GM21447 (cell line): ENCODE results near the gene BEX4.
"Not testable (repeated sequence)": the region's sequence is repeated elsewhere in the genome, so short reads cannot be mapped to it uniquely, and the experiment has no call there.

Experiments used
- ATAC-seq: cut with Tn5 transposase; IDR thresholded peaks from one replicate; pipeline ENCODE4 v1.9.1; 2021; ENCODE audit not compliant: unreplicated experiment

The BEX4 gene

GRCh38 chrX:103214870-103215424 lies at the start of gene BEX4:
Gene BEX4 (plus strand): TSS chrX:103215108. CDS start chrX:103216154, 1,046 bp downstream.
- peak; percentile 88 for ATAC-seq

GRCh38 chrX:103170216-103170615 lies 44.7 kb upstream of the BEX4 start:
- no peak for ATAC-seq

- ATAC-seq = no peak
These were observed 43.6 kb upstream of the BEX4 start for GRCh38 chrX:103171353-103171752.

GRCh38 chrX:103175256-103175655 lies 39.7 kb upstream of the BEX4 start:
- ATAC-seq = not testable (repeated sequence)

- ATAC-seq = peak; percentile 60
These were observed 38.8 kb upstream of the BEX4 start for GRCh38 chrX:103175944-103176753.

GRCh38 chrX:103177556-103177955 lies 37.4 kb upstream of the BEX4 start:
- no peak for ATAC-seq

- no peak for ATAC-seq
These were observed 31.0 kb upstream of the BEX4 start for GRCh38 chrX:103183912-103184311.

GRCh38 chrX:103187953-103188475 lies 26.9 kb upstream of the BEX4 start:
- ATAC-seq = no peak

- no peak for ATAC-seq
These were observed 17.1 kb upstream of the BEX4 start for GRCh38 chrX:103197721-103198306.

GRCh38 chrX:103198668-103199067 lies 16.2 kb upstream of the BEX4 start:
- ATAC-seq = not testable (repeated sequence)

GRCh38 chrX:103201041-103201440 lies 13.9 kb upstream of the BEX4 start:
- ATAC-seq = no peak

GRCh38 chrX:103210056-103210455 lies 4.9 kb upstream of the BEX4 start:
- ATAC-seq = no peak

- no peak for ATAC-seq
These were observed 3.7 kb upstream of the BEX4 start for GRCh38 chrX:103211012-103211715.

- no peak for ATAC-seq
These were observed 2.0 kb upstream of the BEX4 start for GRCh38 chrX:103212749-103213457.

- no peak for ATAC-seq
These were observed 600 bp downstream of the BEX4 start for GRCh38 chrX:103215425-103215991.

- no peak for ATAC-seq
These were observed 5.8 kb downstream of the BEX4 start for GRCh38 chrX:103220511-103221323.

GRCh38 chrX:103225918-103226317 lies 11.0 kb downstream of the BEX4 start:
- not testable (repeated sequence) for ATAC-seq

GRCh38 chrX:103233263-103233662 lies 18.4 kb downstream of the BEX4 start:
- ATAC-seq = no peak

- no peak for ATAC-seq
These were observed 20.0 kb downstream of the BEX4 start for GRCh38 chrX:103234869-103235268.
